Left renal pelvis (tissue), 4 donors: ENCODE data around the gene SLC7A1. TPM values are rescaled to one million over a fixed set of nuclear protein-coding genes. Genes with fewer than 3 reads are reported as not detected.

Experiments
- DNase-seq, 4 donors: peaks; one replicate each; pipeline ENCODE4 v3.0.0-alpha.2; 2013; ENCODE audit warnings: low read depth in 4 of 4, low spot score in 3 of 4
- polyA plus RNA-seq, 4 donors: library from polyadenylated mRNA; unstranded; fragments of 120-200 nt; gene quantifications; one replicate each; pipeline ENCODE4 v1.2.1, GENCODE V29; 2013; ENCODE audit not compliant: insufficient read length in 4 of 4

The SLC7A1 gene
- polyA plus RNA-seq, 4 donors, result 4.6 to 21.9 (median 16.7) TPM

- DNase-seq, result no peak
Observed at GRCh38 chr13:29534083-29534482, 61.4 kb downstream of the SLC7A1 start.

GRCh38 chr13:29532821-29533220 is 62.7 kb downstream of the SLC7A1 start:
- no peak for DNase-seq

- no peak for DNase-seq
Observed at GRCh38 chr13:29532116-29532515, 63.4 kb downstream of the SLC7A1 start.

- DNase-seq, result no peak
Observed at GRCh38 chr13:29530901-29531300, 64.6 kb downstream of the SLC7A1 start.

- no peak for DNase-seq
Observed at GRCh38 chr13:29529754-29530153, 65.7 kb downstream of the SLC7A1 start.

GRCh38 chr13:29527916-29528315 is 67.6 kb downstream of the SLC7A1 start:
- DNase-seq, result no peak

- DNase-seq, result no peak
Observed at GRCh38 chr13:29527511-29527910, 68.0 kb downstream of the SLC7A1 start.

GRCh38 chr13:29526741-29527140 is 68.7 kb downstream of the SLC7A1 start:
- DNase-seq, result no peak

- no peak for DNase-seq
Observed at GRCh38 chr13:29525757-29526156, 69.7 kb downstream of the SLC7A1 start.

- DNase-seq, result no peak
Observed at GRCh38 chr13:29524641-29525040, 70.8 kb downstream of the SLC7A1 start.

- DNase-seq, result no peak
Observed at GRCh38 chr13:29524176-29524575, 71.3 kb downstream of the SLC7A1 start.

GRCh38 chr13:29523199-29523961 is 72.1 kb downstream of the SLC7A1 start:
- DNase-seq, result no peak

- no peak for DNase-seq
Observed at GRCh38 chr13:29522044-29522685, 73.3 kb downstream of the SLC7A1 start.

GRCh38 chr13:29521336-29521735 is 74.2 kb downstream of the SLC7A1 start:
- no peak for DNase-seq

- no peak for DNase-seq
Observed at GRCh38 chr13:29520671-29521070, 74.8 kb downstream of the SLC7A1 start.

- DNase-seq, result no peak
Observed at GRCh38 chr13:29519921-29520320, 75.6 kb downstream of the SLC7A1 start.

GRCh38 chr13:29516880-29517279 is 78.6 kb downstream of the SLC7A1 start:
- DNase-seq, result no peak

- no peak for DNase-seq
Observed at GRCh38 chr13:29516012-29516411, 79.5 kb downstream of the SLC7A1 start.

GRCh38 chr13:29515372-29515771 is 80.1 kb downstream of the SLC7A1 start:
- no peak for DNase-seq

- DNase-seq, result no peak
Observed at GRCh38 chr13:29514720-29515310, 80.7 kb downstream of the SLC7A1 start.

- no peak for DNase-seq
Observed at GRCh38 chr13:29513981-29514719, 81.3 kb downstream of the SLC7A1 start.
